DOHH2 (cell line): ENCODE data around the gene SBK3.

Source experiments
- H3F3A ChIP-seq: fragments of 200-600 bp; sonication (generic), shearing (Covaris generic); 2 replicates; pipeline ENCODE4 v1.6.0; 2016; ENCODE audit warnings: antibody characterized with exemption, mild to moderate bottlenecking; ENCODE audit not compliant: control insufficient read depth, insufficient read depth
- H3K27ac ChIP-seq: fragments of 200-600 bp; sonication (generic); 2 replicates; pipeline ENCODE4 v1.5.1; 2014; ENCODE audit warnings: low read depth, mild to moderate bottlenecking, low read length, moderate library complexity
- H3K27me3 ChIP-seq: fragments of 200-600 bp; sonication (generic); 2 replicates; pipeline ENCODE4 v1.6.1; 2014; ENCODE audit warnings: mild to moderate bottlenecking, low read length, mixed read lengths; ENCODE audit not compliant: control insufficient read depth
- H3K36me3 ChIP-seq: fragments of 200-600 bp; sonication (generic); 2 replicates; pipeline ENCODE4 v1.6.1; 2014; ENCODE audit warnings: mild to moderate bottlenecking, low read length, moderate library complexity, mixed read lengths; ENCODE audit not compliant: control insufficient read depth
- H3K4me1 ChIP-seq: fragments of 200-600 bp; sonication (generic); 2 replicates; pipeline ENCODE4 v1.6.1; 2014; ENCODE audit warnings: mild to moderate bottlenecking, low read length, mixed read lengths; ENCODE audit not compliant: control insufficient read depth
- H3K4me2 ChIP-seq: fragments of 200-600 bp; sonication (generic); 2 replicates; pipeline ENCODE4 v1.6.0; 2014; ENCODE audit warnings: mild to moderate bottlenecking, low read length, moderate library complexity
- H3K4me3 ChIP-seq: fragments of 200-600 bp; sonication (generic); 2 replicates; pipeline ENCODE4 v1.5.1; 2014; ENCODE audit warnings: mild to moderate bottlenecking, low read length, mixed read lengths
- H3K79me2 ChIP-seq: fragments of 200-600 bp; sonication (generic); 2 replicates; pipeline ENCODE4 v1.6.1; 2014; ENCODE audit warnings: mild to moderate bottlenecking, low read length, mixed read lengths; ENCODE audit not compliant: control insufficient read depth
- H3K9me2 ChIP-seq: fragments of 200-600 bp; sonication (generic); replicated peaks from 2 replicates; pipeline ENCODE4 v1.6.1; 2014; ENCODE audit warnings: mild to moderate bottlenecking, low read length, mixed read lengths; ENCODE audit not compliant: control insufficient read depth
- H3K9me3 ChIP-seq: fragments of 200-600 bp; sonication (generic); 2 replicates; pipeline ENCODE4 v1.6.1; 2014; ENCODE audit warnings: antibody characterized with exemption, low read length, mixed read lengths; ENCODE audit not compliant: control insufficient read depth, insufficient read depth
- H4K20me1 ChIP-seq: fragments of 200-600 bp; sonication (generic); 2 replicates; pipeline ENCODE4 v1.6.0; 2014; ENCODE audit warnings: low read depth, mild to moderate bottlenecking, antibody characterized with exemption, low read length, moderate library complexity; ENCODE audit not compliant: control insufficient read depth, insufficient read depth
- EZH2phosphoT487 ChIP-seq: fragments of 200-600 bp; sonication (generic); IDR thresholded peaks from 2 replicates; pipeline ENCODE4 v1.6.1; 2017; ENCODE audit warnings: borderline replicate concordance, mild to moderate bottlenecking, antibody characterized with exemption, low read length, moderate library complexity, mixed read lengths
- TF ChIP-seq, protein P1 (sequence below): fragments of 200-600 bp; sonication (generic); IDR thresholded peaks from one replicate; pipeline ENCODE4 v1.5.1; 2014; ENCODE audit warnings: antibody characterized with exemption, mild to moderate bottlenecking, low read depth, low read length; ENCODE audit not compliant: poor library complexity, severe bottlenecking

SBK3 gene

DNA sequence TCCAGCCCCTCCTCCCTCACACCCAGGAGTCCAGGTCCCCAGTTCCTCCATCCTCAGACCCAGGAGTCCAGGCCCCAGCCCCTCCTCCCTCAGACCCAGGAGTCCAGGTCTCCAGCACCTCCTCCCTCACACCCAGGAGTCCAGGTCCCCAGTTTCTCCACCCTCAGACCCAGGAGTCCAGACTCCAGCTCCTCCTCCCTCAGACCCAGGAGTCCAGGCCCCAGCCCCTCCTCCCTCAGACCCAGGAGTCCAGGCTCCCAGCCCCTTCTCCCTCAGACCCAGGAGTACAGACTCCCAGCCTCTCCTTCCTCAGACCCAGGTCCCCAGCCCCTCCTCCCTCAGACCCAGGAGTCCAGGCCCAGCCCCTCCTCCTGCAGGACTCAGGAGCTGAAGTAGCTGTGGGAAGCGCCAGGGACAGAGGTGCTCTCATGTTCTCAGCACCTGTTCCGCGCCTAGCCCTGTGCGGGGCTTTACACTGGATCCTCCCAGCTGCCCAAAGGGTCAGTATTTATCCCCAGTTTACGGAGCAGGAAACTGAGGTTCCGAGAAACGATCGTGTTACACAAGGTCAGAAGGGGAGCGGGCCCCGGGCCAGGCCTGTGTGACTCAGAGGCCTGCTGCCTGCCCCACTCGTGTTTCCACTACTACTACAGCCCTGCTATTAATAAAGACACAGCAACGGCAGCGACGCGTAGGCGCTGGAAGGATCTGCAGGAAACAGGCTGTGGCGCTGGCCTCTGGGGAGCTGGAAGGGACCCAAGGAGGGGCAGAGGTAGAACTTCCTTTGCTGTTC, 1.7 kb upstream of the SBK3 start:
- Histone ChIP-seq H3K4me3 (no peak overlapping the region), H3K4me2 (no peak overlapping the region), H3K9me3 (no peaks in the 10 kb centered on the region), H3K4me1 (peaks cover 11% of the 10 kb centered on the region), H3K27me3 (peaks cover 7% of the 10 kb centered on the region), H3K79me2 (no peaks in the 10 kb centered on the region), H4K20me1 (no peaks in the 10 kb centered on the region), H3F3A (no peaks in the 10 kb centered on the region), H3K36me3 (no peaks in the 10 kb centered on the region), H3K9me2 (no peaks in the 10 kb centered on the region), H3K27ac (no peak overlapping the region)
- TF ChIP-seq, protein P1, sequence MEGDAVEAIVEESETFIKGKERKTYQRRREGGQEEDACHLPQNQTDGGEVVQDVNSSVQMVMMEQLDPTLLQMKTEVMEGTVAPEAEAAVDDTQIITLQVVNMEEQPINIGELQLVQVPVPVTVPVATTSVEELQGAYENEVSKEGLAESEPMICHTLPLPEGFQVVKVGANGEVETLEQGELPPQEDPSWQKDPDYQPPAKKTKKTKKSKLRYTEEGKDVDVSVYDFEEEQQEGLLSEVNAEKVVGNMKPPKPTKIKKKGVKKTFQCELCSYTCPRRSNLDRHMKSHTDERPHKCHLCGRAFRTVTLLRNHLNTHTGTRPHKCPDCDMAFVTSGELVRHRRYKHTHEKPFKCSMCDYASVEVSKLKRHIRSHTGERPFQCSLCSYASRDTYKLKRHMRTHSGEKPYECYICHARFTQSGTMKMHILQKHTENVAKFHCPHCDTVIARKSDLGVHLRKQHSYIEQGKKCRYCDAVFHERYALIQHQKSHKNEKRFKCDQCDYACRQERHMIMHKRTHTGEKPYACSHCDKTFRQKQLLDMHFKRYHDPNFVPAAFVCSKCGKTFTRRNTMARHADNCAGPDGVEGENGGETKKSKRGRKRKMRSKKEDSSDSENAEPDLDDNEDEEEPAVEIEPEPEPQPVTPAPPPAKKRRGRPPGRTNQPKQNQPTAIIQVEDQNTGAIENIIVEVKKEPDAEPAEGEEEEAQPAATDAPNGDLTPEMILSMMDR, result no peak
- TF ChIP-seq EZH2phosphoT487, result no peak

DNA sequence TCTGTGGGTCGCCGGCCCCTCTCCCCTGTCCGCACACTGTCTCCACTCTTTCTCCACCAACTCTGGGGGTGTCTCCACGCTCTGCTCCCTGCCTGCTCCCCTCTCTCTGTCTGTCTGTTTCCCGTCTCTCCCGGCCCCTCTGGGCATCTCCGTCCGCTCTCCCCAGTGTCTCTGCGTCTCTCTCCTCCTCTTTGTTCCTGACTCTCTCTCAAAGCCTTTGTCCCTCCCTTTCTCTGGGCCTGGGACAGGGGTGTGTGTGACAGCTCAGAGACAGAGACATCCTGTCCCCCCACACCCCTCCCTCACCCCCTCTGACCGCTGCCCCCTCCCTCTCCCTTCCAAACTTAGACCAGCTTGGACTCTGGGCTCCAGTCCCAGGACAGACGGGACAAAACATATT, 668 bp upstream of the SBK3 start:
- Histone ChIP-seq H3K9me2 (no peaks in the 10 kb centered on the region), H3K36me3 (no peaks in the 10 kb centered on the region), H3K27me3 (peaks cover 7% of the 10 kb centered on the region), H3F3A (no peaks in the 10 kb centered on the region), H3K4me3 (no peak overlapping the region), H3K9me3 (no peaks in the 10 kb centered on the region), H3K27ac (no peak overlapping the region), H3K79me2 (no peaks in the 10 kb centered on the region), H3K4me1 (peaks cover 11% of the 10 kb centered on the region), H4K20me1 (no peaks in the 10 kb centered on the region), H3K4me2 (no peak overlapping the region)
- TF ChIP-seq, protein P1, result no peak
- TF ChIP-seq EZH2phosphoT487, result no peak

DNA sequence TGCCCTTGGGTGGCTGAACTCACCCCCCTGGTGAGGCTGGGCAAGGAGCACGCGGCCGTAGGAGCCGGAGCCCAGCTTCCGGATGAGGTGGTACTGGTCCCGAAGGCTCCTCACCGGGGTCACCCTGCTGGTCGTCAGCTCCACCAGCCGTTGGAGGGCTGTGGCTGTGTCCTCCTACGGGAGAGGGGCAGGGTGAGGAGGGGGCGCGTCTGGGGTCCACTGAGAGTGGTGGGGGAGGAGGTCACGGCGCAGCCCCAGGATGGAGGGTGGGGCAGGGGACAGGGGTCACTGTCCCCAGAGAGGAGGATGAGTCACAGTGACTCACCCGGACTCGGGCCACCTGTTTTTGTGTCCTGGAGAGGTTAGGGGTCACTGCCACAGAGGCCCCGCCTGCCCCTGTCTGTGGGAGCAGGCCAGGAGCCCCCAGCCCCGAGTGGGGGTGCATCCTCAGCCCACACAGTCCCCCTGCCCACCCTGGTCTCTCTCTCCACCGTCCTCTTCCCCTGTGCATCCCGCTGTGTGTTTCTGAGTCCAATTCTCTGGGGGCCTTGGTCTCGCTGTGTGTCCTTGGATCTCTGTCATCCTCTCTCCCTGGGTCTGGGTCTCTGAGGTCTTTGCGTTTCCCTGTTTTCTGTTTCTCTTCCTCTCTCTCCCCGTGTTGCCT, 435 bp downstream of the SBK3 start:
- Histone ChIP-seq H3K9me2 (no peaks in the 10 kb centered on the region), H3K79me2 (no peaks in the 10 kb centered on the region), H4K20me1 (no peaks in the 10 kb centered on the region), H3K9me3 (no peaks in the 10 kb centered on the region), H3K4me2 (no peak overlapping the region), H3K27ac (no peak overlapping the region), H3F3A (no peaks in the 10 kb centered on the region), H3K4me3 (no peak overlapping the region), H3K36me3 (no peaks in the 10 kb centered on the region), H3K4me1 (peaks cover 6% of the 10 kb centered on the region), H3K27me3 (peaks cover 3% of the 10 kb centered on the region)
- TF ChIP-seq, protein P1, result no peak
- no peak for TF ChIP-seq EZH2phosphoT487
